Hepatic stellate cell (primary cell): Measurements from ENCODE around the gene ANKRD31.
A peak's percentile ranks its signal among the peaks of the same experiment; 100 is the strongest.
"Not testable (repeated sequence)": the region's sequence is repeated elsewhere in the genome, so short reads cannot be mapped to it uniquely, and the experiment has no call there.

Experiments
- DNase-seq: peaks from one replicate; pipeline ENCODE4 v3.0.0; 2011; ENCODE audit warnings: low spot score

ANKRD31 gene

GRCh38 chr5:75140277-75140676, 96.4 kb downstream of the ANKRD31 start:
- no peak for DNase-seq

DNA sequence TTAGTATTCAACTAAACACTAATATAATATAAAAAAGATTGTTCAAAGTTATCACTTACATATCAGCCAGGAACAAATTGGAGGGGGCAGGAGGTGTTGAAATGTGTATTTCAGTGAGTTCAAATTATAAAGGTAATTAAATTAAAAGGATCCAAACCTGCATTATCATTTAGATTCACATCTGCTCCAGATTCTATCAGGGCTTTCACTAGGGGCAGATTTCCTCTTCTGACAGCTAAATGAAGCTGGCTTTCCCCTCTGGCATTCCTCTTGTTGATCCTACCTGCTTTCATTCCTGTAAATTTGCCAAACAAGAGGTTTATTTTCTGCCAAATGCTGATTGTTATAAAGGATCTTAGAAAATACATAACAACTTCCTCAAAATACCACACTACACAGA, 98.0 kb downstream of the ANKRD31 start:
- no peak for DNase-seq

DNA sequence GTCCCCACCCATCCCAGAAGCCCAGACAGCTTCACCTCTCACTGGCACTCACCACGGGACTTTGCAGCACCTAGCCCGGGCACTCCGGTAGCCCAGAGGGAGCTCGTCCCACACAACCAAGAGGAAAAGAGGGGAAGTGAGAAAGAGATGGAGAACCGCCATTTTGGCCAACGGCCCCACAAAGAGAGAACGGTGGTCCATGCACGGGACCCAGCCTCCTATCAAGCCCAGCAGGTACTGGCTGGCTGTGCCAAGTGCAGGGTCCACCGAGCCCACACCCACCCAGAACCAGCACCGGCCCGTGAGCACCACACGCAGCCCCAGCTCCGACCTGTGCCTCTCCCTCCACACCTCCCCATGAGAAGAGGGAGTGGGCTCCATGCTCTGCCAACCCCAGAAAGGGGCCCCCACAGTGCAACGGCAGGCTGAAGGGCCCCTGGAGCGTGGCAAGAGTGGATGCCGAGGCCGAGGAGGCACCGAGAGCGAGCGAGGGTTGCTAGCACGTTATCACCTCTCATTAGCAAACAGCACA, 105.8 kb downstream of the ANKRD31 start:
- no peak for DNase-seq

GRCh38 chr5:75116856-75117255, 119.8 kb downstream of the ANKRD31 start:
- no peak for DNase-seq

DNA sequence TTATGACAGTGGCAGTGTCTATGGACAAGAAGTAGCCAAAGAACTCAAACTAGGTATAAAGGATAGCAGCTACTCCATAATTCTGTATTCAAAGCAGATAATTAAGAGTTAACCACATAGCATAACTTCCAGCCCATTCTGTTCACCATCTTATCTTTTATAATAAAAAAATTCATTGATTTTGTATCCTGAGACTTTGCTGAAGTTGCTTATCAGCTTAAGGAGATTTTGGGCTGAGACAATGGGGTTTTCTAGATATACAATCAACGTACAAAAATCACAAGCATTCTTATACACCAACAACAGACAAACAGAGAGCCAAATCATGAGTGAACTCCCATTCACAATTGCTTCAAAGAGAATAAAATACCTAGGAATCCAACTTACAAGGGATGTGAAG, 122.4 kb downstream of the ANKRD31 start:
- not testable (repeated sequence) for DNase-seq

GRCh38 chr5:75113354-75114113, 123.1 kb downstream of the ANKRD31 start:
- DNase-seq = no peak

- DNase-seq = no peak
Observed at GRCh38 chr5:75108931-75109596, 127.6 kb downstream of the ANKRD31 start.

- no peak for DNase-seq
Observed at GRCh38 chr5:75108515-75108914, 128.2 kb downstream of the ANKRD31 start.

DNA sequence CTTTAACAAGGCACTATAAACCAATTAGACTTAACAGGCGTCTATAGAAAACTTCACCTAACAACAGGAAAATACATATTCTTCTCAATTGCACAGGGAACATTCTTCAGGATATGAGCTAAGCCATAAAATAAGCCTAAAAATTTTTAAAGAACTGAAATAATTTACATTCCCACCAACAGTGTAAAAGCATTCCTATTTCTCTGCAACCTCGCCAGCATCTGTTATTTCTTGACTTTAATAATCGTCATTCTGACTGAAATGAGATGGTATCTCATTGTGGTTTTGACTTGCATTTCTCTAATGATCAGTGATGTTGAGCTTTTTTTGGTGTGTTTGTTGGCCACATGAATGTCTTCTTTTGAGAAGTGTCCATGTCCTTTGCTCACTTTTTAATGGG, 140.7 kb downstream of the ANKRD31 start:
- not testable (repeated sequence) for DNase-seq

- no peak for DNase-seq
Observed at GRCh38 chr5:75091597-75091996, 145.1 kb downstream of the ANKRD31 start.

- DNase-seq = no peak
Observed at GRCh38 chr5:75089662-75090061, 147.0 kb downstream of the ANKRD31 start.

DNA sequence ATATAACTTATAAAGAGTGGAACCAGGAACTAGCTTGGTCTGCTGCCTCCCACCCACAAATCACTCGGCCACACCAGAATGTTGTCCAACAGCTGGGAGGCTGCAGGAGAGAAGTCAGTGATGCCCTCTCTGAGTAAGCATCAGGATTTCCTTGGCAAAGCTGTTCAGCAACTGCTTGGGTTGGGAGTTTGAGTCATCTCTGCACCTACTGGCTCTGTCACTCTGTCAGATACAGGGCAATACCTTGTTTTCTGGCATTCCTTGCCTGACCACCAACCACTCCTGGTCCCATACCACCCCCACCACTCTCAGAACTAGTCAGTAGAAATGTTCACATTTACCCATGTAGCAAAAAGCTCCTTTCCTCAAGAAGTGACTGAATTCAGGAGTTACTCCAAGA, 147.5 kb downstream of the ANKRD31 start:
- DNase-seq = no peak

DNA sequence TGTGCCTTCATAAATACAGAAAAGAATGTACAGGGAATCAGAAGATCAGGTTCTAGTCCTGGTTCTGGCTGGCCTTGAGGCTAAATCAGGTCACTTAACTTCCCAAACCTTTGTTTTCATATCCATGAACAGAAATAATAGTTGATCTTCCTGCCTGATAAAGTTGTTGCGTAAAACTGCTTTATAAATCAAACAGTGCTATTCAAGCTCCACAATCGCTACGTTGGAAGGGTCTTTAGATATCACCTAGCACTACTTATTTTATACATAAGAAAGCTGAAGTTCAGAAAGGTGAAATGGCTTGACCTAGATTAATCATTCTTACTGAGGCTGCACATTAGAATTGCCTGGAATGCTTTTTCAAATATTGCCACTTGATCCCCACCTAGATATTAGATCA, 148.0 kb downstream of the ANKRD31 start:
- no peak for DNase-seq

GRCh38 chr5:75081510-75081909, 155.2 kb downstream of the ANKRD31 start:
- DNase-seq = no peak

- DNase-seq = not testable (repeated sequence)
Observed at GRCh38 chr5:75079346-75079745, 157.3 kb downstream of the ANKRD31 start.

- no peak for DNase-seq
Observed at GRCh38 chr5:75078027-75078426, 158.7 kb downstream of the ANKRD31 start.

DNA sequence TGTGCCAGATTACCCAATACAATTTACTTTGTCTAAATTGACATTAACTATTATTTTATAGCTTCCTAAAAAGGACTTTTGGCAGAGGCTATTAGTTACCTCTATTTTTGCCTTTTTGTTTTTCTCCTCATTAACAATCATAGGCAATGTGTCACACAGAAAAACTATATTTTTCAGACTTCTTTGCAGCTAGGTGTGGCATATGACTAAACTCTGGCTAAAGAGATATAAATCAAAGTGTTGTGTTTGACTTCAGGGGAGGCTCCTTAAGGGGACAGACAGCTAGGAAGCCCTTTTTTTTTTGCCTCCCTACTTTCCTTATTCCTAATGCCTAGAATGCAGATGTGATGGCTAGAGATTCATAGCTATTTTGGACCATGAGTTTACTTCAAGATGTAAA, 164.6 kb downstream of the ANKRD31 start:
- no peak for DNase-seq

DNA sequence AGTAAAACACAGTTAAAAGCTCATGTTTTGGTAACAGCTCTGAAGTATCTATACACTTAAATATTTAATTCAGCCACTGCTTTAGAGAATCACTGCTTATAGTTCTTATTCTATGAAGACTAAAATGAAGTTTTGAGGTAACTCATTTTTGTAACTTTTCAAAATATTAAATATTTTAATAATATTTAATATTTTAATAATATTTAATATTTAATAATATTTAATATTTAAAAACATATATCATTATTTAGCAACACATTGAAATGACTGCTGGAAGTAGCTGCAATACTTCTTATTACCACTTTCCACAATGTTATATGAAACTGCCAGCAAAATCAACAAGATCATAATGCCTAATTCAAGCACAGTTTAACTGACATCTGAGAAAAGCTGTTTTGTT, 165.6 kb downstream of the ANKRD31 start:
- no peak for DNase-seq

- no peak for DNase-seq
Observed at GRCh38 chr5:75067434-75067833, 169.2 kb downstream of the ANKRD31 start.

GRCh38 chr5:75062925-75063531, 173.7 kb downstream of the ANKRD31 start:
- no peak for DNase-seq

DNA sequence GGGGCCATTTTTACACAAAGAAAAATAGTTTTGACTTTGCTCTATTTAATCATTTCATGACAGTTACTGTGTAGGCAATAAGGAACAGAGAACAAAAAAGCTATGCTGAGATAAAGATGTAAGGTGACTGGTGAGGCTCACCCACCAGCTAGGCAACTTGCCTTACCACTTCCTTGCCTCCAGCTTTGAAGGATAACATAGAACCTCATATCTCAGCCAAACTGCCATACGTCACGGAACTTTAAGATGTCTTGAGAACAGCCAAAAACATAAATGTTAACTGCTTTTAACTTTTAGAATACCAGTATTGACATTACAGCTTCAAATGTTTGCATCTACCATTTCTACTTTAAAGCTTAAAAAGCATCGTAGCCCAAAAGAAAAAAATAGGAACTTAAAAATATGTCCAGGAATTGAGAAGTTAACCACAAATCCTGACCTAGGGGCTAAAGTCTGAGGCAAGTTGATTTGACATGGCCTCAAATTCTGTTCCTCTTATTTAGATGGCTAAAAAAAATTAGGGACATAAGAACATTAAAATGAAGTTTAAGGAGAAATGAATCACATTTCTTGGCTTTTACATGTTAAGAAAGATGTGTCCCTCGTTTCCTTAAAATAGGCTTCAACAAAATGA, 176.6 kb downstream of the ANKRD31 start:
- no peak for DNase-seq

- DNase-seq = peak; percentile 19
Observed at GRCh38 chr5:75058986-75059535, 177.6 kb downstream of the ANKRD31 start.
